Muscle layer of duodenum (tissue), 2 donors: ENCODE results near the gene KCND2.
"Not testable (repeated sequence)": the region's sequence is repeated elsewhere in the genome, so short reads cannot be mapped to it uniquely, and the experiment has no call there.

Experiments
- H3K27ac ChIP-seq: one replicate; pipeline ENCODE4 v1.7.0; 2013; ENCODE audit warnings: mild to moderate bottlenecking, low read length
- H3K27me3 ChIP-seq: one replicate; pipeline ENCODE4 v1.7.0; 2013; ENCODE audit warnings: low read depth, mild to moderate bottlenecking, control low read depth, low read length
- H3K36me3 ChIP-seq, 2 donors: one replicate each; pipeline ENCODE4 v1.7.0; 2013; ENCODE audit warnings: low read length in 2 of 2, control low read depth in 1 of 2, mild to moderate bottlenecking in 1 of 2; ENCODE audit not compliant: insufficient read depth in 2 of 2, control insufficient read depth in 1 of 2
- H3K4me1 ChIP-seq, 2 donors: one replicate each; pipeline ENCODE4 v1.7.0; 2013; ENCODE audit warnings: low read length in 2 of 2, mild to moderate bottlenecking in 2 of 2, control low read depth in 1 of 2, moderate library complexity in 1 of 2; ENCODE audit not compliant: insufficient read depth in 2 of 2, control insufficient read depth in 1 of 2
- H3K4me3 ChIP-seq, 2 donors: one replicate each; pipeline ENCODE4 v1.7.0; 2013; ENCODE audit warnings: low read length in 2 of 2, low read depth in 1 of 2, mild to moderate bottlenecking in 1 of 2
- H3K9me3 ChIP-seq, 2 donors: one replicate each; pipeline ENCODE4 v1.7.0; 2013; ENCODE audit warnings: low read length in 2 of 2, control low read depth in 1 of 2, mild to moderate bottlenecking in 1 of 2; ENCODE audit not compliant: control insufficient read depth in 1 of 2
- donor health status: healthy.

KCND2 gene

DNA sequence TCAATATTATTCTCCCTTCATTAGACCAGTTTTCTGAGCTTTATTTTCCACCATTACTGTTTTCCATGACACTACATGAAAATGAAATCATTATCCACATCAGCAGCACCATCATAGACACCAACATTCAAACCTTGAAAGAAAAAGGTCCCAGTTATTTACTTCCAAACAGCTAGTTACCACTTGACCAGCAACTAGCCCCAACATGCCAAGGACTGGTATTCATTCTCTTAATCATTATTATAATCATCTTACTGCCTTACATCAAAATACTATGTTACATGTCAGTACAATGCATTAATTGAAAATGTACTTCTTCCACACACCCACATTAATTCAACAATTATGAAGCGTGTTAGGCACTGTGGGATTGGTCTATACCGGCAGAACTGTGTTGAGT lies 385.5 kb downstream of the KCND2 start:
- H3K27ac ChIP-seq, result no peak overlapping the region
- no peaks in the 10 kb centered on the region for H3K36me3 ChIP-seq
- no peaks in the 10 kb centered on the region for H3K27me3 ChIP-seq
- H3K9me3 ChIP-seq, result no peaks in the 10 kb centered on the region
- no peaks in the 10 kb centered on the region for H3K4me1 ChIP-seq
- no peak overlapping the region for H3K4me3 ChIP-seq

DNA sequence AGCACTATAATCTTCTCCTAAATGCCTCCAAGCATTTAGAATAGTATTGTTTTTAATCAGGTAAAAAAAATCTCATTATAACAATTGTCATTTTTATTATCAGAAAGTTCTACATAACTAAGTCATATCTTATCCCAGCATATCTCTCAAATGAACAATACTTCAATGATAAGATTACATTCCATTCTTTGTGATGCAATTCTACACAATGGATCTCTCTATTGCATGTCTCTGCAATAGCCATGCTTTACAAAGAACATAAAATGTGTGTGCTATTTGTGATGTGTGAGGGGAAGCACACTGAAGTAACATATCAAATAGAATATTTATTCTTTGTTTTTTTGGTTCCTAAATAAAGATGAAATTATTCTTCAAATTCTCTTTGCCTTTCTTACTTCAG lies 389.3 kb downstream of the KCND2 start:
- H3K9me3 ChIP-seq, result no peaks in the 10 kb centered on the region
- no peaks in the 10 kb centered on the region for H3K36me3 ChIP-seq
- H3K4me1 ChIP-seq, result no peaks in the 10 kb centered on the region
- H3K4me3 ChIP-seq, result no peak overlapping the region
- no peaks in the 10 kb centered on the region for H3K27me3 ChIP-seq
- H3K27ac ChIP-seq, result no peak overlapping the region

DNA sequence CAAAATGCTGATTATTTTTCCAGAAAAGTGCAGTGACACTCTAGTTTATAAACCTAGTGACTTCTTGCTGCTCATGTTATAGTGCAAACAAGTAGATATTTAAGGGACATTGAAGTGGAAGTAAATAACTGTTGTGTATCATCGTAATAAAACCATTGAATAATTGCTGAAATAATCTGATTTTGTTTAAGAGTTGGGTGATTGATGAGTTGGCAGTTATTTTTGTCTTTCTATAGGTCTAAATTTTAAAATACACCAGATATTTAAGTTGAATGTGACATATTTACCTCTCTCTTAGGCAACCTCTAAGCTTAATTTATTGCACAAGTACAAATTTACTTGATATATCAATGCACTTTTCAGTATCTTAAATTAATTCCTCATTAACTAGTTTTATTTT lies 392.1 kb downstream of the KCND2 start:
- no peaks in the 10 kb centered on the region for H3K9me3 ChIP-seq
- no peaks in the 10 kb centered on the region for H3K36me3 ChIP-seq
- H3K4me1 ChIP-seq, result no peaks in the 10 kb centered on the region
- H3K27me3 ChIP-seq, result no peaks in the 10 kb centered on the region
- H3K4me3 ChIP-seq, result no peak overlapping the region
- no peak overlapping the region for H3K27ac ChIP-seq

DNA sequence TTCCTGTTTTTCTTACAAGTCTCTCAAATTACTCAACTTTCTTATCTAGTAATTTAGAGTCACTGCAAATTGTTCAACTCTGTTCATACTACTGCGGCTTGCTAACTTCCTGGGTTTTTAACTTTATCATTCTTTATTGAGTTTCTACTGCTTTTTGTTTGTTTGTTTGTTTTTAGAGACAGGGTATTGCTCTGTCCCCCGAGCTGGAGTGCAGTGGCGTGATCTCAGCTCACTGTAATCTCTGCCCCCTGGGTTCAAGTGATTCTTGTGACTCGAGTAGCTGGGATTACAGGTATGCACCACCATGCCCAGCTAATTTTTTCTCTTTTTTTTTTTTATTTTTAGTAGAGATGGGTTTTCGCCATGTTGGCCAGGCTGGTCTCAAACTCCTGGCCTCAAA lies 402.1 kb downstream of the KCND2 start:
- no peaks in the 10 kb centered on the region for H3K36me3 ChIP-seq
- H3K4me3 ChIP-seq, result no peak overlapping the region
- H3K27ac ChIP-seq, result no peak overlapping the region
- H3K9me3 ChIP-seq, result no peaks in the 10 kb centered on the region
- no peaks in the 10 kb centered on the region for H3K27me3 ChIP-seq
- no peaks in the 10 kb centered on the region for H3K4me1 ChIP-seq

DNA sequence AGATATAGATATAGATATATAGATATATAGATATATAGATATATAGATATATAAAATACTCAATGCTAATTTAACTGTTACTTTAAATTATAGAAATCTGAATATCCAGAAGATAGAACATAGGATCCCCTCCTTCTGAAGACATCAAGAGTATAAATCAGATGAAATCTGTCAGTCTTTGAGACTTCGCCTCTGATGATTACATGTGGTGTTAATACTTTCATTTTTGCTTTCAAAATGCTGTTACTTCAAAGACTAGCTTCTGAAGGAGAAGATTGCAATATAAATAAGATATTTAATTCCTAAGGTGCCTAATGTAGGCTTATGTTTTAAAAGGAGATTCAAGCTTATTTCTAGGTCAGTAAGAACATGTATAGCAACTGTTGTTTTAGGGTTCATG lies 404.6 kb downstream of the KCND2 start:
- Histone ChIP-seq H3K27me3 (no peaks in the 10 kb centered on the region), H3K36me3 (no peaks in the 10 kb centered on the region), H3K4me1 (no peaks in the 10 kb centered on the region), H3K4me3 (no peak overlapping the region), H3K27ac (no peak overlapping the region), H3K9me3 (no peaks in the 10 kb centered on the region)

DNA sequence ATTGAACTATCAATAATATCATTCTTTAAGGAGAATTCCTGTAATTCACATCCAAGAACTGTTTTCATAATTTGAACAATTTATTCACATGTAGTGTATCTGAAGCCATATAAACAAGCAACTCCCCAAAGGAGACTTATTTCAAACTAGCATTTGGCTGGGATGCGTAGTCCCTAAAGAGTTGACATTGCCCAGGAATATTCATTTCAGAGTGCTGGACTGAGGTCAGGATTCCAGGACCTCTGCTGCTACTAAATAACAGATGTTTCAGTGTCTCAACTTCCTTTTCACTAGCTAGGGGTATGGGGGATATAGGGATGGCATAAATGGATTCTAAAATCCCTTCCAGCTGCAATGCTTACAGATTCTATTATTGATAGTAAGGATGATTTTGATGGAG lies 408.0 kb downstream of the KCND2 start:
- H3K27ac ChIP-seq, result no peak overlapping the region

DNA sequence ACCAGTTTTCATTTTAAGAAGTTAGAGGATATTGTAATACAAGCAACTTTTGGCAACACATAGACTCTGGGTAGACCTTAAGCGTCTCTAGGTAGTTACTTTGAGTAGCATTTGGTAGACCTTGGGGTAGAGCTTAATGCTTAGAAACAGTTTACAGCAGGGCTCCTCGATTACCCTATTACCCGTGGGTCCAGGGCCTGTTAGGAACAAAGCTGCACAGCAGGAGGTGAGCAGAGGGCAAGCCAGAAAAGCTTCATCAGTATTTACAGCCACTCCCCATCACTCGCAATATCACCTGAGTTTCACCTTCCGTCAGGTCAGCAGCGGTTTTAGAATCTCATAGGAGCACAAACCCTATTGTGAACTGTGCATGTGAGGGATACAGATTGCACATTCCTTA lies 411.5 kb downstream of the KCND2 start:
- H3K4me1 ChIP-seq, result no peaks in the 10 kb centered on the region

More for the DNA sequence above, 408.0 kb downstream of the KCND2 start:
- H3K9me3 ChIP-seq, result no peaks in the 10 kb centered on the region
- no peaks in the 10 kb centered on the region for H3K36me3 ChIP-seq
- no peaks in the 10 kb centered on the region for H3K27me3 ChIP-seq
- H3K4me3 ChIP-seq, result no peak overlapping the region
- no peaks in the 10 kb centered on the region for H3K4me1 ChIP-seq

DNA sequence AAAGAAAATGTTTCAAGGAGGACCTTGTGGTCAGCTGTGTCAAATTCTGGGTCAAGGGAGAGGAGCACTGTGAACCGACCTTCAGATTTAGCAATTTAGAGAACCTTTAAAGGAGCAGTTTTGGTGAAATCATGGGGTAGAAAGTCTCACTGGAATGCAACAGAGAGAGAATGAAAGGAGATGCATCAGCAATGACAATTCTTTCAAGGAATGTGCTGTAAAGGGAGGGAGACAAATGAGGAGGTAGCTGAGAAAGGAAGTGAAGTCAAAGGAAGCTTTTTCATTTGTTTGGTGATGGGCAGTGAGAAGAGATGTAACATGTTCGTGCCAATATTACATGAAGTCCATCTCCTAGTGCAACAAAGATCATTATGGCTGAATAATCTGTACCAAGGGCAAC lies 418.9 kb downstream of the KCND2 start:
- no peaks in the 10 kb centered on the region for H3K27me3 ChIP-seq
- no peaks in the 10 kb centered on the region for H3K9me3 ChIP-seq
- no peak overlapping the region for H3K4me3 ChIP-seq
- no peak overlapping the region for H3K27ac ChIP-seq
- no peaks in the 10 kb centered on the region for H3K36me3 ChIP-seq
- H3K4me1 ChIP-seq, result no peaks in the 10 kb centered on the region

More for the DNA sequence above, 411.5 kb downstream of the KCND2 start:
- Histone ChIP-seq H3K9me3 (no peaks in the 10 kb centered on the region), H3K27me3 (no peaks in the 10 kb centered on the region), H3K36me3 (no peaks in the 10 kb centered on the region), H3K4me3 (no peak overlapping the region), H3K27ac (no peak overlapping the region)

DNA sequence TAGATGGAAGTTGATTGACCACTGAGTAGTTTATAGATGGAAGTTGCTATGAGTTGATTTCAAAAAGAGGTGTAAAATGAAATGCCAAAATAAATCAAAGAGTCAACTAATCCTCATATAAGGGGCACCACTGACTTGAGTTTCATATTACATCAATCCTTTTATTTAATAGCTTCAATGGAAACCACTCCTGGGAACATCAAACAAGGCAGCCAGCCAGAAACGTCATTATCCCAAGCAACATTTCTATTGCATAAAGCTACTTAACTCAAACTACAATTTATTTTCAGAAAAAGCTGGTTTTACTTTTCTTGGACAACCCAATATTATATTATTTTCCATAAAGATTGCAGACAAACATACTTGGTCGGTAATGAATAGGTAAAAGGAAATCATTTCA lies 422.9 kb downstream of the KCND2 start:
- Histone ChIP-seq H3K4me3 (no peak overlapping the region), H3K27me3 (no peaks in the 10 kb centered on the region), H3K27ac (no peak overlapping the region), H3K9me3 (no peaks in the 10 kb centered on the region), H3K4me1 (no peaks in the 10 kb centered on the region), H3K36me3 (no peaks in the 10 kb centered on the region)

DNA sequence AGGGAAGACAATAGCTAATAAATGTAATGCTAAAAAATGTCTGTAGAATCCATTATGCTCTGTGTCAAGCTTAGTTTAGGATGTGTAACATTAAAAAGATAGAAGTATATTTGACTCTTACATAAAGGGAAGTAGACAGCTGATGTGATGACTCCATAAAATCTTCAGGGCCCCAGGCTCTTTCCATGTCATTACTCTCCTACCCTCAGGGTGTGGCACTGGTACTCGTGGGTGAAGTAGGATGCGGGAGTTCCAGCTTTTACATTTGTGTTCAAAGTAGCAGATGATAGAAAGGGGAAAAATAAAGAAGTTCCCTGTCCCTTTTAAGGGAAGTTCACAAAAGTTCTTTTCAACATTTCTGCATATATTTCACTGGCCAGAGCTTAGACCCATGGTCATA lies 427.8 kb downstream of the KCND2 start:
- no peaks in the 10 kb centered on the region for H3K9me3 ChIP-seq
- H3K36me3 ChIP-seq, result no peaks in the 10 kb centered on the region

DNA sequence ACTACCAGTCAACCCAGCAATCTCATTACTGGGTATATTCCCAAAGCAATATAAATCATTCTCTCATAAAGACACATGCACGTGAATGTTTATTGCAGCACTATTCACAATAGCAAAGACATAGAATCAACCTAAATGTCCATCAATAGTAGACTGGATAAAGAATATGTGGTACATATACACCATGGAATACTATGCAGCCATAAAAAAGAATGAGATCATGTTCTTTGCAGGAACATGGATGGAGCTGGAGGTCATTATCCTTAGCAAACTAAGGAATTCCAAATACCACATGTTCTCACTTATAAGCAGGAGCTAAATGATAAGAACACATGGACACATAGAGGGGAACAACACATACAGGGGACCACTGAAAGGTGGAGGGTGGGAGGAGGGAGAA lies 429.4 kb downstream of the KCND2 start:
- not testable (repeated sequence) for H3K4me3 ChIP-seq, H3K36me3 ChIP-seq, H3K4me1 ChIP-seq, H3K9me3 ChIP-seq, H3K27me3 ChIP-seq, H3K27ac ChIP-seq

More for the DNA sequence above, 427.8 kb downstream of the KCND2 start:
- Histone ChIP-seq H3K4me3 (no peak overlapping the region), H3K4me1 (no peaks in the 10 kb centered on the region), H3K27me3 (no peaks in the 10 kb centered on the region), H3K27ac (no peak overlapping the region)

DNA sequence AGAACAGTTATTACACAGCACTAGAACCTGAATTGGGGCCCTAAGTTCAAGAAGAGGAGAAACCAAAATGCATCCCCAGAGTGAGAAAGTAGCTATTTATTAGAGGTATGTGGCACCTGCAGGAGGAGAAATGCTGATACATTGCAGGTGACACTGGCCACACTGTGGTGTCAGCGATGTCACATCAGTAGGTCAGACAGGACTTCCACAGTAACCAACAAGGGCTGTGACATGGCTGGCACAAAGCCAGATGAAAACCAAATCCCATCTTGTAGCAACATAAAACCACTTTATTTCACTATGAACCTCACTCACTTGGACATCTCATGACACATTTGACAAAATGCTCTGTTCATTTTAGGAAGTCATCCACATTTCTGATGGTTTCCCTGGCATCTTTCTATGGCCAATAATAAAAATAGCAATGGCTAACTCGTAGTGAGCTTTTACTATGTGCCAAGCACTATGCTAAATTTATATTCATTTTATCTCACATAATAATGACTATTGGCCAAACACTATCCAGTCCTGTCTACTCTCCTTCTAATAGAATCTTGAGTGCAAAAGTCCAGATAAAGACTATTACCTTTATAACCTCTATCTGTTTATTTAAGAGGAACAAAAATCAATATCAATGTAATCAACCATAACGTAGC lies 430.7 kb downstream of the KCND2 start:
- Histone ChIP-seq H3K9me3 (no peaks in the 10 kb centered on the region), H3K36me3 (no peaks in the 10 kb centered on the region), H3K27me3 (no peaks in the 10 kb centered on the region), H3K4me1 (no peaks in the 10 kb centered on the region), H3K27ac (no peak overlapping the region), H3K4me3 (no peak overlapping the region)
